Stimulated activated naive CD8-positive, alpha-beta T cell treated with anti-CD3 and anti-CD28 coated beads, Interleukin-15, Interleukin-2, amounts not matched to agents 100 ng/mL and 50 ng/mL, for 24 hours (primary cell): Measurements from ENCODE around the gene ADGRF3.
"Not testable (repeated sequence)": the region's sequence is repeated elsewhere in the genome, so short reads cannot be mapped to it uniquely, and the experiment has no call there.

Source experiments
- H3K27ac Mint-ChIP-seq: one replicate; pipeline ENCODE4 v1.8.0; 2021; ENCODE audit warnings: mild to moderate bottlenecking, mixed read lengths
- H3K27me3 Mint-ChIP-seq: one replicate; pipeline ENCODE4 v1.8.0; 2021; ENCODE audit warnings: mixed read lengths
- H3K36me3 Mint-ChIP-seq: one replicate; pipeline ENCODE4 v1.8.0; 2021; ENCODE audit warnings: low read depth, mixed read lengths
- H3K4me1 Mint-ChIP-seq: one replicate; pipeline ENCODE4 v1.8.0; 2021; ENCODE audit warnings: low read depth, mixed read lengths
- H3K4me3 Mint-ChIP-seq: one replicate; pipeline ENCODE4 v1.8.0; 2021; ENCODE audit warnings: mild to moderate bottlenecking, mixed read lengths
- H3K9me3 Mint-ChIP-seq: one replicate; pipeline ENCODE4 v1.8.0; 2021; ENCODE audit warnings: mixed read lengths

The ADGRF3 gene

DNA sequence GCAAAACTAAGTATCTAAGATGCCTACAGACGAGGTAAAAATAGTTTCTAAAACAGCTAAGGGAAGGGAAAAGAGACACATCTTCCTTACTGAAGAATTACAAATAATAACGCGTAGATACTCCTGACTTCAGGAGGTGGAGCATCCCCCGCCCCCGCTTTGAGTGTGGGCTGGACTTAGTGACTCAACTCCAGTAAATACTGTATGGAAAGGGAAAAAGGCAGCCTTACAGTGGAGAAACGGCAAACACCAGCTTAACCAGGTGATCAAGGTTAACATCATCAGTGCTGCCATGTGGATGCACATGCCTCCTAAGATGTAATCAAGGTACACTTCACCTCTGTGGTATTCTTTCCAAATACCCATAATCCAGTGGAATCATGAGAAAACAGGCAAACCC lies 53.9 kb downstream of the ADGRF3 start:
- Mint-ChIP-seq H3K36me3 (peaks cover 11% of the 10 kb centered on the region), H3K27me3 (no peaks in the 10 kb centered on the region), H3K4me3 (no peak overlapping the region), H3K9me3 (no peaks in the 10 kb centered on the region), H3K4me1 (peaks cover 7% of the 10 kb centered on the region), H3K27ac (no peak overlapping the region)

GRCh38 chr2:26290001-26290400 lies 56.6 kb downstream of the ADGRF3 start:
- no peaks in the 10 kb centered on the region for H3K27me3 Mint-ChIP-seq
- H3K4me3 Mint-ChIP-seq, result no peak overlapping the region
- no peak overlapping the region for H3K27ac Mint-ChIP-seq
- no peaks in the 10 kb centered on the region for H3K9me3 Mint-ChIP-seq
- H3K4me1 Mint-ChIP-seq, result peaks cover 7% of the 10 kb centered on the region
- peaks cover 25% of the 10 kb centered on the region for H3K36me3 Mint-ChIP-seq

GRCh38 chr2:26285931-26286330 lies 60.7 kb downstream of the ADGRF3 start:
- Mint-ChIP-seq H3K27me3 (no peaks in the 10 kb centered on the region), H3K9me3 (no peaks in the 10 kb centered on the region), H3K27ac (no peak overlapping the region), H3K36me3 (peaks cover 56% of the 10 kb centered on the region), H3K4me1 (no peaks in the 10 kb centered on the region), H3K4me3 (no peak overlapping the region)

GRCh38 chr2:26284132-26284531 lies 62.5 kb downstream of the ADGRF3 start:
- H3K9me3 Mint-ChIP-seq, result no peaks in the 10 kb centered on the region
- H3K27me3 Mint-ChIP-seq, result no peaks in the 10 kb centered on the region
- H3K4me3 Mint-ChIP-seq, result no peak overlapping the region
- peaks cover 66% of the 10 kb centered on the region for H3K36me3 Mint-ChIP-seq
- no peak overlapping the region for H3K27ac Mint-ChIP-seq
- no peaks in the 10 kb centered on the region for H3K4me1 Mint-ChIP-seq

DNA sequence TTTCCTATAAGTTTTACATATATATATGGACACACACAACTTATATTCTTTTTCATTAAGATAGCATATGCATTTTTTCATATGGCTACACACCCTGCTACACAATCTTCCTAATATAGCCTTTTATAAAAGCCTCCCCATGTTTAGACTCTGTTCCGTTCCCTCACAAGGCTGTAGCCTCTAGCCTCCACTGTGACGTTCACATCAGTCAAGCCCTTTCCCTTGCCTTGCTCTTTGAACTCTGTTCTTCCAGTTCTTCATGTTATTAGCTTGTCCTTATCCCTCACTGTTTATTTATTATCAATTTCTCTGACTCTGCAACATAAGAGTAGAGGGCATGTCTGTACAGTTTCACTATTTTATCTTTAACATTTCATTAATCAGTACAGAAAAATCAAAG lies 63.0 kb downstream of the ADGRF3 start:
- Mint-ChIP-seq H3K27ac (no peak overlapping the region), H3K27me3 (no peaks in the 10 kb centered on the region), H3K9me3 (no peaks in the 10 kb centered on the region), H3K36me3 (peaks cover 71% of the 10 kb centered on the region), H3K4me3 (no peak overlapping the region), H3K4me1 (no peaks in the 10 kb centered on the region)

DNA sequence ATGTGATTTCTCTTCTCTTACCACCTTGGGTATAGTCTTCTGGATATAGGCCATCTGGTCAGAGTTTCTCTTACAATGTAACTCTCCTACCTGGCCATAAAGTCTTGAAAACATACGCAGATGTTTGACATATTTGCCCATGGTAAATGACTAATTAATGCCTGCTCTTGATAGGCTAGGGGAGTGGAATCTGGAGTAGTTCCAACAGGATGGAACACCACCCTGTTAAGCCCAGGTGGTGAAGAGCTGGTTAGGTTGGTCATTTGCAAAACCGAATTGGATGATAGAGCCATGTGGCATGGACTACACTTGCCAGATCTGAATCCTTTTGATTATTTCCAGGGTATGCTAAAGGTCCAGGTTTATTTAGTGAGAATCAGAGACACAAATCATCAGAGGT lies 65.4 kb downstream of the ADGRF3 start:
- Mint-ChIP-seq H3K36me3 (peaks cover 75% of the 10 kb centered on the region), H3K4me3 (no peak overlapping the region), H3K27me3 (no peaks in the 10 kb centered on the region), H3K9me3 (no peaks in the 10 kb centered on the region), H3K4me1 (no peaks in the 10 kb centered on the region), H3K27ac (no peak overlapping the region)

DNA sequence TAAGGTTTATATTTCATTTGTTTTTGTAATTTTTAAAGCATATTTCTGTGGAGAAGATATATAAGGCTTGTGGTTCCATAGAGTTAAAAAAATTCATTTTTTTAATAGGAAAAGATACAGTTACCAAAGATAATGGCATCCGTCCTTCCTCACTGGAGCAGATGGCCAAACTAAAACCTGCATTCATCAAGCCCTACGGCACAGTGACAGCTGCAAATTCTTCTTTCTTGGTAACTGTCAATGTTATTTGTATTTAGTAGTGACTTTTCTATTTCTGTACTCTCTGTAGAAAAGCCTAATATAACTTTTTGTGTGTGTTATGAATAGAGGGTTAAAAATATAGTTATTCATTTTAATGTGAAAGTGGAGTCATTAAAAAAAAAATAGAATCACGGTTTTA lies 66.7 kb downstream of the ADGRF3 start:
- H3K4me3 Mint-ChIP-seq, result no peak overlapping the region
- H3K9me3 Mint-ChIP-seq, result no peaks in the 10 kb centered on the region
- H3K36me3 Mint-ChIP-seq, result peaks cover 73% of the 10 kb centered on the region
- no peak overlapping the region for H3K27ac Mint-ChIP-seq
- H3K4me1 Mint-ChIP-seq, result no peaks in the 10 kb centered on the region
- no peaks in the 10 kb centered on the region for H3K27me3 Mint-ChIP-seq

- Mint-ChIP-seq H3K4me1 (peaks cover 3% of the 10 kb centered on the region), H3K27ac (no peak overlapping the region), H3K9me3 (no peaks in the 10 kb centered on the region), H3K36me3 (peaks cover 61% of the 10 kb centered on the region), H3K4me3 (no peak overlapping the region), H3K27me3 (no peaks in the 10 kb centered on the region)
These were observed 69.9 kb downstream of the ADGRF3 start for GRCh38 chr2:26276484-26277227.

GRCh38 chr2:26274058-26274613 lies 72.5 kb downstream of the ADGRF3 start:
- Mint-ChIP-seq H3K27me3 (no peaks in the 10 kb centered on the region), H3K9me3 (no peaks in the 10 kb centered on the region), H3K36me3 (peaks cover 44% of the 10 kb centered on the region), H3K4me1 (peaks cover 17% of the 10 kb centered on the region), H3K4me3 (no peak overlapping the region), H3K27ac (no peak overlapping the region)

GRCh38 chr2:26273501-26273900 lies 73.1 kb downstream of the ADGRF3 start:
- Mint-ChIP-seq H3K9me3 (no peaks in the 10 kb centered on the region), H3K4me1 (peaks cover 17% of the 10 kb centered on the region), H3K4me3 (no peak overlapping the region), H3K27me3 (no peaks in the 10 kb centered on the region), H3K36me3 (peaks cover 40% of the 10 kb centered on the region), H3K27ac (no peak overlapping the region)

GRCh38 chr2:26270373-26270772 lies 76.2 kb downstream of the ADGRF3 start:
- peak overlapping the region; percentile 47 for H3K27ac Mint-ChIP-seq

GRCh38 chr2:26269571-26270158 lies 76.9 kb downstream of the ADGRF3 start:
- Mint-ChIP-seq H3K4me1 (peaks cover 17% of the 10 kb centered on the region), H3K9me3 (no peaks in the 10 kb centered on the region), H3K27ac (no peak overlapping the region), H3K4me3 (no peak overlapping the region), H3K36me3 (peaks cover 39% of the 10 kb centered on the region), H3K27me3 (no peaks in the 10 kb centered on the region)

More at GRCh38 chr2:26270373-26270772, 76.2 kb downstream of the ADGRF3 start:
- H3K27me3 Mint-ChIP-seq, result no peaks in the 10 kb centered on the region
- H3K36me3 Mint-ChIP-seq, result peaks cover 34% of the 10 kb centered on the region
- H3K4me1 Mint-ChIP-seq, result peaks cover 17% of the 10 kb centered on the region
- no peaks in the 10 kb centered on the region for H3K9me3 Mint-ChIP-seq
- H3K4me3 Mint-ChIP-seq, result no peak overlapping the region

DNA sequence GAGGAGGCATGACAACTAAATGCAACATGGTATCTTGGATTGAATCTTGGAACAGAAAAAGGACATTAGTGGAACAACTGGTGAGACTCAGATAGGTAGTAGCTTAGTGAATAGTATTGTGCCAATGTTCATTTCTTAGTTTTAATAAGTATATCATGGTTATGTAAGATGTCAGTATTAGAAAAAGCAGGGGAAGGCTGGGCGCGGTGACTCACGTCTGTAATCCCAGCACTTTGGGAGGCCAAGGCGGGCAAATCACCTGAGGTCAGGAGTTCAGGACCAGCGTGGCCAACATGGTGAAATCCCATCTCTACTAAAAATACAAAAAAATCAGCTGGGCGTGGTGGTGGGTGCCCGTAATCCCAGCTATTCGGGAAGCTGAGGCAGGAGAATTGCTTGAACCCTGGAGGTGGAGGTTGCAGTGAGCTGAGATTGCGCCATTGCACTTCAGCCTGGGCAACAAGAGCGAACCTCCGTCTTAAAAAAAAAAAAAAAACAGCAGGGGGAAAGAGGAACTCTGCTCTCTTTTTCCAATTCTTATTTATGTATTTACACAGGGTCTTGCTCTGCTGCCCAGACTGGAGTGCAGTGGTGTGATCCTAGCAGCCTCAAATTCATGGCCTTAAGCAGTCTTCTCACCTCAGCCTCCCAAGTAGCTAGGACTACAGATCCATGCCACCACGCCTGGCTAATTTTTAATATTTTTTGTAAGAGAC lies 77.8 kb downstream of the ADGRF3 start:
- Mint-ChIP-seq H3K36me3 (peaks cover 38% of the 10 kb centered on the region), H3K4me1 (peaks cover 17% of the 10 kb centered on the region)
- H3K27ac Mint-ChIP-seq, H3K4me3 Mint-ChIP-seq, H3K27me3 Mint-ChIP-seq, H3K9me3 Mint-ChIP-seq: not testable (repeated sequence)

GRCh38 chr2:26268213-26268612 lies 78.4 kb downstream of the ADGRF3 start:
- Mint-ChIP-seq H3K27ac (no peak overlapping the region), H3K9me3 (no peaks in the 10 kb centered on the region), H3K36me3 (peaks cover 39% of the 10 kb centered on the region)

DNA sequence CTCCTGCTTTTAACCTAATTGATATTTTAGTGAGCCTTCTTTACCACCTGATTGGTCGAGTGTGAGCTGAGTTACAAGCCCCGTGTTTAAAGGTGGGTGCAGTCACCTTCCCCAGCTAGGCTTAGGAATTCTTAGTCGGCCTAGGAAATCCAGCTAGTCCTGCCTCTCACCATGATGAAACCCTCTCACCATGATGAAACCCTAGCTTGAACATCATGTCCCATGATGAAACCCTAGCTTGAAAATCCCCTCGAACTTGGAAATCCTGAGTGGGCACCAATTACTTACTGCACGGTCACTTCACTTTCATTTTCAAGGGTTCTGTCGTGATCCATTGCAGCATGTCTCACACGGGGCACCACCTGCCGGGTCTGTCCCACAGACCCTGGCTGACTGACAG lies 87.8 kb downstream of the ADGRF3 start:
- not testable (repeated sequence) for H3K27ac Mint-ChIP-seq, H3K4me3 Mint-ChIP-seq
- peaks cover 40% of the 10 kb centered on the region for H3K36me3 Mint-ChIP-seq

More at GRCh38 chr2:26268213-26268612, 78.4 kb downstream of the ADGRF3 start:
- H3K4me3 Mint-ChIP-seq, result no peak overlapping the region
- H3K27me3 Mint-ChIP-seq, result no peaks in the 10 kb centered on the region
- H3K4me1 Mint-ChIP-seq, result peaks cover 14% of the 10 kb centered on the region

More for the DNA sequence above, 87.8 kb downstream of the ADGRF3 start:
- H3K9me3 Mint-ChIP-seq, H3K27me3 Mint-ChIP-seq, H3K4me1 Mint-ChIP-seq: not testable (repeated sequence)
